ENCODE measurements around the gene KLHL11.
"Not testable (repeated sequence)": the region's sequence is repeated elsewhere in the genome, so short reads cannot be mapped to it uniquely, and the experiment has no call there.

The KLHL11 gene

DNA sequence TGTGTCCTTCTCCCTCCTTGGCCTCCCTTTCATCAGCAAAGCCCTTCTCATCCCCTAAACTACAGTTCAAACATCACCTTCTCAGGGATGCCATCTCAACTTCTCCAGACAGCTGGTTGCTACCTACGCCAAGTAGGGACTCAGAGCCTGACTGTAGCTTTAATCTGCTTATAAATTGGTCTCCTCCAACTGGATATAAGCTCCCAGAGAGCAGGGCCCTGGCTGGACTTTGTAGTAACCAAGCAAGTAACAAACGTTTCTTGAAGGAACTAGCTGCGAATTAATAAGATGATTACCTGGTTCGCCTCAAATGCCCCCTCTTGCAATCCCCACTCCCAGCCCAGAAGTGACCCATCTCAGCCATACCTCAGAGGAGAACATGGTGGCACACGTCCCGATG is 17.5 kb upstream of the KLHL11 start:
- peaks cover 72% of the 10 kb centered on the region for H3K36me3 ChIP-seq (ENCODE audit: insufficient read depth, low read length)

DNA sequence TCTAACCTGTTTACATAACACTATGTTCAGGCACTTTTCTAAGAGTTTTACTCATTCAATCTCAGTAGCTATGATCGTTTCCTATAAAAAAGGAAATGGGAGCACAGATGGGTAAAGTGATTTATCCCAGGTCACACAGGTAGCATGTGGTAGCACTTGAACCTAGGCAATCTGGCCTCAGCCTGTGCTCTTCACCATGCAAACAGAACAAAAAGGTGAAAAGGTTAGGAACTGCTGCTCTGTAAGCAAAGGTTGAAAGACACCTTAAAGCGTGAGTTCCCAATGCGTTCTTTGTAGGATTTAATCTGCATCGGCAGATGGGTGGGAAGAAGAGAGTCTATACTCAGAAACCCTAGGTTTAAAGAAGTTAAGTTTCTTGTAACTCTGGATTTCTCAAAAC is 14.9 kb upstream of the KLHL11 start:
- Histone ChIP-seq H3K9me3 (ENCODE audit: low read length) (no peaks in the 10 kb centered on the region), H3K27ac (ENCODE audit: low read depth, low read length) (no peak overlapping the region), H3K27me3 (ENCODE audit: control insufficient read depth in 1 of 2, insufficient read depth in 2 of 2, low read length in 2 of 2) (no peaks in the 10 kb centered on the region), H3K4me3 (ENCODE audit: low read depth in 1 of 2, low read length in 2 of 2) (no peak overlapping the region), H3K9ac (ENCODE audit: low read length) (no peak overlapping the region), H3K4me1 (ENCODE audit: insufficient read depth, low read length) (no peaks in the 10 kb centered on the region), H3K36me3 (ENCODE audit: insufficient read depth, low read length) (peaks cover 56% of the 10 kb centered on the region)

More for the DNA sequence above, 17.5 kb upstream of the KLHL11 start:
- Histone ChIP-seq H3K27me3 (ENCODE audit: control insufficient read depth in 1 of 2, insufficient read depth in 2 of 2, low read length in 2 of 2) (no peaks in the 10 kb centered on the region), H3K4me1 (ENCODE audit: insufficient read depth, low read length) (no peaks in the 10 kb centered on the region), H3K9ac (ENCODE audit: low read length) (no peak overlapping the region), H3K9me3 (ENCODE audit: low read length) (no peaks in the 10 kb centered on the region), H3K27ac (ENCODE audit: low read depth, low read length) (no peak overlapping the region), H3K4me3 (ENCODE audit: low read depth in 1 of 2, low read length in 2 of 2) (no peak overlapping the region)

GRCh38 chr17:41874293-41874670 is 9.1 kb upstream of the KLHL11 start:
- H3K27me3 ChIP-seq (ENCODE audit: control insufficient read depth in 1 of 2, insufficient read depth in 2 of 2, low read length in 2 of 2); H3K9ac ChIP-seq (ENCODE audit: low read length): not testable (repeated sequence)
- peaks cover 57% of the 10 kb centered on the region for H3K36me3 ChIP-seq (ENCODE audit: insufficient read depth, low read length)

GRCh38 chr17:41873559-41874292 is 8.5 kb upstream of the KLHL11 start:
- peaks cover 60% of the 10 kb centered on the region for H3K36me3 ChIP-seq (ENCODE audit: insufficient read depth, low read length)
- H3K9me3 ChIP-seq (ENCODE audit: low read length), result no peaks in the 10 kb centered on the region
- H3K9ac ChIP-seq (ENCODE audit: low read length), result no peak overlapping the region
- H3K27me3 ChIP-seq (ENCODE audit: control insufficient read depth in 1 of 2, insufficient read depth in 2 of 2, low read length in 2 of 2), result no peaks in the 10 kb centered on the region
- H3K4me1 ChIP-seq (ENCODE audit: insufficient read depth, low read length), result no peaks in the 10 kb centered on the region
- H3K4me3 ChIP-seq (ENCODE audit: low read depth in 1 of 2, low read length in 2 of 2), result no peak overlapping the region
- H3K27ac ChIP-seq (ENCODE audit: low read depth, low read length), result no peak overlapping the region

More at GRCh38 chr17:41874293-41874670, 9.1 kb upstream of the KLHL11 start:
- not testable (repeated sequence) for H3K4me3 ChIP-seq (ENCODE audit: low read depth in 1 of 2, low read length in 2 of 2); H3K9me3 ChIP-seq (ENCODE audit: low read length); H3K27ac ChIP-seq (ENCODE audit: low read depth, low read length); H3K4me1 ChIP-seq (ENCODE audit: insufficient read depth, low read length)

DNA sequence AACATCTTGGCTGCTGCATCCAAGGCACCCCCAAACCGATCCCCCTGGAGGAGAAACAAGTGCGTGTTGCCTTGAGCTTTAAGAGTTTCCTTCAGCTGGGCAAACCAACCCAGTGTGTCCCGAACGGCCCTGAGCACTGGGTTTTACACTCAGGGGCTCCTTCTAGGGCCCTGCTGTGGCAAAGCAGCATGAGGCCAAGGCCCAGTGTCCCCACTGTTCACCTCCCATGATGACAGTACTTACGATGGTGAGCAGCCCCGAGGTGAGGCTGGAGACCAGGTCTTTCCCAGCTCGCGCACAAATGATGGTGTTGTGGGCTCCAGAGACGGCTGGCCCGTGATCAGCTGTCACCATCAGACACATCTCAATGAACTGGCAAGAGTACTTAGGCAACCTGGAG is 6.6 kb upstream of the KLHL11 start:
- no peaks in the 10 kb centered on the region for H3K9me3 ChIP-seq (ENCODE audit: low read length)
- H3K36me3 ChIP-seq (ENCODE audit: insufficient read depth, low read length), result peaks cover 54% of the 10 kb centered on the region
- no peaks in the 10 kb centered on the region for H3K4me1 ChIP-seq (ENCODE audit: insufficient read depth, low read length)
- H3K27ac ChIP-seq (ENCODE audit: low read depth, low read length), result no peak overlapping the region
- no peak overlapping the region for H3K9ac ChIP-seq (ENCODE audit: low read length)
- H3K4me3 ChIP-seq (ENCODE audit: low read depth in 1 of 2, low read length in 2 of 2), result no peak overlapping the region
- no peaks in the 10 kb centered on the region for H3K27me3 ChIP-seq (ENCODE audit: control insufficient read depth in 1 of 2, insufficient read depth in 2 of 2, low read length in 2 of 2)

- H3K36me3 ChIP-seq (ENCODE audit: insufficient read depth, low read length), result peaks cover 52% of the 10 kb centered on the region
- no peaks in the 10 kb centered on the region for H3K9me3 ChIP-seq (ENCODE audit: low read length)
- no peaks in the 10 kb centered on the region for H3K27me3 ChIP-seq (ENCODE audit: control insufficient read depth in 1 of 2, insufficient read depth in 2 of 2, low read length in 2 of 2)
- no peaks in the 10 kb centered on the region for H3K4me1 ChIP-seq (ENCODE audit: insufficient read depth, low read length)
- no peak overlapping the region for H3K27ac ChIP-seq (ENCODE audit: low read depth, low read length)
- H3K4me3 ChIP-seq (ENCODE audit: low read depth in 1 of 2, low read length in 2 of 2), result no peak overlapping the region
- no peak overlapping the region for H3K9ac ChIP-seq (ENCODE audit: low read length)
These were observed 5.4 kb upstream of the KLHL11 start for GRCh38 chr17:41870627-41871026.

- Histone ChIP-seq H3K4me3 (ENCODE audit: low read depth in 1 of 2, low read length in 2 of 2) (no peak overlapping the region), H3K9me3 (ENCODE audit: low read length) (no peaks in the 10 kb centered on the region), H3K27ac (ENCODE audit: low read depth, low read length) (no peak overlapping the region)
These were observed 4.9 kb upstream of the KLHL11 start for GRCh38 chr17:41870097-41870496.

DNA sequence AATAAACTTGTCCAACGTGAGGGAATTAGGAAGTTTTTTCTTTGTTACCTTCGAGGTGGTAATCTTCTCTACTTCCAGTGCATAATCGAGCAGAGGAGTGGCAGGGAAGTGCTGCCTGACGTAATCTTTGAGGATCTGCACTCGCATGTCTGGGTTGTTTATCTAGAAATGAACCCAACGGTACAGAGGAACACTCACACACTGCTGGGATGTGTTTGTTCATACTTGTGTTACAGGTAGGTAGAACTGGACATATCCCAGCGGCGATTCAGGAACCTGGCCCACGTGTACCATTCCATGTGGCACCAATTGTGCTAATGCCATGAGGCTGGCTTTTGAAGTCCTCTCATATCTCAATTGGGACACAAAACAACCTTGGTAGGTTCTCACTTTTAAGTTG is 4.2 kb upstream of the KLHL11 start:
- Histone ChIP-seq H3K27ac (ENCODE audit: low read depth, low read length) (no peak overlapping the region), H3K36me3 (ENCODE audit: insufficient read depth, low read length) (peaks cover 52% of the 10 kb centered on the region), H3K9ac (ENCODE audit: low read length) (no peak overlapping the region), H3K4me3 (ENCODE audit: low read depth in 1 of 2, low read length in 2 of 2) (no peak overlapping the region), H3K9me3 (ENCODE audit: low read length) (no peaks in the 10 kb centered on the region), H3K4me1 (ENCODE audit: insufficient read depth, low read length) (no peaks in the 10 kb centered on the region), H3K27me3 (ENCODE audit: control insufficient read depth in 1 of 2, insufficient read depth in 2 of 2, low read length in 2 of 2) (no peaks in the 10 kb centered on the region)

More at GRCh38 chr17:41870097-41870496, 4.9 kb upstream of the KLHL11 start:
- H3K36me3 ChIP-seq (ENCODE audit: insufficient read depth, low read length), result peaks cover 52% of the 10 kb centered on the region
- H3K27me3 ChIP-seq (ENCODE audit: control insufficient read depth in 1 of 2, insufficient read depth in 2 of 2, low read length in 2 of 2), result no peaks in the 10 kb centered on the region
- H3K4me1 ChIP-seq (ENCODE audit: insufficient read depth, low read length), result no peaks in the 10 kb centered on the region
- no peak overlapping the region for H3K9ac ChIP-seq (ENCODE audit: low read length)

GRCh38 chr17:41868568-41868967 is 3.3 kb upstream of the KLHL11 start:
- Histone ChIP-seq H3K4me3 (ENCODE audit: low read depth in 1 of 2, low read length in 2 of 2) (no peak overlapping the region), H3K27ac (ENCODE audit: low read depth, low read length) (no peak overlapping the region), H3K9me3 (ENCODE audit: low read length) (no peaks in the 10 kb centered on the region), H3K36me3 (ENCODE audit: insufficient read depth, low read length) (peaks cover 44% of the 10 kb centered on the region), H3K27me3 (ENCODE audit: control insufficient read depth in 1 of 2, insufficient read depth in 2 of 2, low read length in 2 of 2) (no peaks in the 10 kb centered on the region), H3K4me1 (ENCODE audit: insufficient read depth, low read length) (peaks cover 8% of the 10 kb centered on the region), H3K9ac (ENCODE audit: low read length) (no peak overlapping the region)

GRCh38 chr17:41865596-41865893 is 322 bp upstream of the KLHL11 start:
- Histone ChIP-seq H3K36me3 (ENCODE audit: insufficient read depth, low read length) (peaks cover 24% of the 10 kb centered on the region), H3K27ac (ENCODE audit: low read depth, low read length) (peak overlapping the region; percentile 58), H3K9me3 (ENCODE audit: low read length) (no peaks in the 10 kb centered on the region), H3K9ac (ENCODE audit: low read length) (no peak overlapping the region), H3K4me3 (ENCODE audit: low read depth in 1 of 2, low read length in 2 of 2) (peak overlapping the region in 1 of 2 donors; percentile 43), H3K4me1 (ENCODE audit: insufficient read depth, low read length) (peaks cover 19% of the 10 kb centered on the region), H3K27me3 (ENCODE audit: control insufficient read depth in 1 of 2, insufficient read depth in 2 of 2, low read length in 2 of 2) (no peaks in the 10 kb centered on the region)

DNA sequence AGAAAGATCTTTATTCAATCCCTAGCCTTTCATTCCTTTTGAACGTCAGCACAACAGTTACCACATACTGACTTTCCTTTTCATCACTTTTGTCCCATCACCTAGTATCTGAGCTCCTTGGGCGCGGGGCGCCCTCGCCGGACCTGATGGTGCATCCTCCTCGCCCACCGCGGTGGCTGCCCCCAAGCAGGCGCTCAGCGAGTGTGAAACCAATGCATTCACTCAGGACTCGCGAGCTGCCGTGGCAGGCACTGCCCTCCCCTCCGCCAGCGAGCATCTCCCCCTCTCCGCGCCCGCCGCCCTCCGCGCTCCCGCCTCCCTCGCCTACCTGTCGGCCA is 756 bp downstream of the KLHL11 start:
- Histone ChIP-seq H3K9me3 (ENCODE audit: low read length) (no peaks in the 10 kb centered on the region), H3K27ac (ENCODE audit: low read depth, low read length) (peak overlapping the region; percentile 84), H3K36me3 (ENCODE audit: insufficient read depth, low read length) (peaks cover 18% of the 10 kb centered on the region), H3K4me3 (ENCODE audit: low read depth in 1 of 2, low read length in 2 of 2) (peak overlapping the region; percentile 81 to 92), H3K27me3 (ENCODE audit: control insufficient read depth in 1 of 2, insufficient read depth in 2 of 2, low read length in 2 of 2) (no peaks in the 10 kb centered on the region), H3K4me1 (ENCODE audit: insufficient read depth, low read length) (peaks cover 19% of the 10 kb centered on the region), H3K9ac (ENCODE audit: low read length) (peak overlapping the region; percentile 77)

- Histone ChIP-seq H3K36me3 (ENCODE audit: insufficient read depth, low read length) (peaks cover 9% of the 10 kb centered on the region), H3K27me3 (ENCODE audit: control insufficient read depth in 1 of 2, insufficient read depth in 2 of 2, low read length in 2 of 2) (no peaks in the 10 kb centered on the region), H3K4me3 (ENCODE audit: low read depth in 1 of 2, low read length in 2 of 2) (peak overlapping the region; percentile 20 to 81), H3K4me1 (ENCODE audit: insufficient read depth, low read length) (peaks cover 19% of the 10 kb centered on the region), H3K9me3 (ENCODE audit: low read length) (no peaks in the 10 kb centered on the region), H3K27ac (ENCODE audit: low read depth, low read length) (no peak overlapping the region), H3K9ac (ENCODE audit: low read length) (peak overlapping the region; percentile 77)
These were observed 2.0 kb downstream of the KLHL11 start for GRCh38 chr17:41863074-41863848.

Measured in muscle layer of colon (tissue), 2 donors.